GM23338 (cell line): ENCODE measurements around the gene SLU7. TPM values are rescaled to one million over a fixed set of nuclear protein-coding genes. Genes with fewer than 3 reads are reported as not detected.

Experiments used
- ATAC-seq: fragments of 200-7000 bp; cut with Tn5 transposase; 3 replicates; pipeline ENCODE4 v1.9.1; 2020
- DNase-seq: peaks from one replicate; pipeline ENCODE4 v3.0.0-alpha.2; 2015; ENCODE audit warnings: low spot score
- H2AFZ ChIP-seq: fragments of 200-600 bp; sonication (generic); 2 replicates; pipeline ENCODE4 v1.8.0; 2016; ENCODE audit warnings: antibody characterized with exemption, mild to moderate bottlenecking, moderate library complexity
- H3F3A ChIP-seq: fragments of 200-600 bp; sonication (generic); replicated peaks from 2 replicates; pipeline ENCODE4 v1.8.0; 2017; ENCODE audit warnings: antibody characterized with exemption, mixed run types, low read depth
- H3K27ac ChIP-seq: fragments of 200-600 bp; sonication (generic); 2 replicates; pipeline ENCODE4 v1.6.1; 2016; ENCODE audit warnings: low read depth
- H3K27me3 ChIP-seq: fragments of 200-600 bp; sonication (generic); 2 replicates; pipeline ENCODE4 v1.8.0; 2016; ENCODE audit warnings: mild to moderate bottlenecking, mixed run types, moderate library complexity; ENCODE audit not compliant: insufficient read depth
- H3K36me3 ChIP-seq: fragments of 200-600 bp; sonication (generic); 2 replicates; pipeline ENCODE4 v1.8.0; 2016; ENCODE audit warnings: mild to moderate bottlenecking; ENCODE audit not compliant: insufficient read depth
- H3K4me1 ChIP-seq: fragments of 200-600 bp; sonication (generic); 2 replicates; pipeline ENCODE4 v1.8.0; 2016; ENCODE audit warnings: mild to moderate bottlenecking, moderate library complexity; ENCODE audit not compliant: insufficient read depth
- H3K4me2 ChIP-seq: fragments of 200-600 bp; sonication (generic); 2 replicates; pipeline ENCODE4 v1.7.1; 2017; ENCODE audit warnings: mixed run types
- H3K4me3 ChIP-seq: fragments of 200-600 bp; sonication (generic); 2 replicates; pipeline ENCODE4 v1.6.1; 2016; ENCODE audit warnings: mixed run types
- H3K79me2 ChIP-seq: fragments of 200-600 bp; sonication (generic); replicated peaks from 2 replicates; pipeline ENCODE4 v1.8.0; 2017; ENCODE audit warnings: mild to moderate bottlenecking; ENCODE audit not compliant: insufficient read depth
- H3K9me2 ChIP-seq: fragments of 200-600 bp; sonication (generic); 2 replicates; pipeline ENCODE4 v1.8.0; 2017; ENCODE audit not compliant: insufficient read depth
- H4K20me1 ChIP-seq: fragments of 200-600 bp; sonication (generic); replicated peaks from 2 replicates; pipeline ENCODE4 v1.8.0; 2017; ENCODE audit warnings: mild to moderate bottlenecking; ENCODE audit not compliant: insufficient read depth
- H3K27ac Mint-ChIP-seq: 2 replicates; pipeline ENCODE4 v1.8.0; 2020; ENCODE audit warnings: inconsistent platforms, mild to moderate bottlenecking, moderate library complexity, mixed read lengths
- H3K27me3 Mint-ChIP-seq: 3 replicates; pipeline ENCODE4 v1.8.0; 2022; ENCODE audit warnings: low read depth, mild to moderate bottlenecking, moderate library complexity, mixed read lengths, inconsistent platforms; ENCODE audit not compliant: insufficient read depth, poor library complexity
- H3K36me3 Mint-ChIP-seq: 3 replicates; pipeline ENCODE4 v1.8.0; 2021; ENCODE audit warnings: low read depth, mild to moderate bottlenecking, inconsistent platforms, moderate library complexity, mixed read lengths
- H3K4me1 Mint-ChIP-seq: 3 replicates; pipeline ENCODE4 v1.8.0; 2020; ENCODE audit warnings: mild to moderate bottlenecking, inconsistent platforms, mixed read lengths
- H3K4me3 Mint-ChIP-seq: 3 replicates; pipeline ENCODE4 v1.8.0; 2021; ENCODE audit warnings: moderate library complexity, mild to moderate bottlenecking, inconsistent platforms, mixed read lengths
- H3K9me3 Mint-ChIP-seq: 3 replicates; pipeline ENCODE4 v1.8.0; 2020; ENCODE audit warnings: moderate library complexity, mild to moderate bottlenecking, inconsistent platforms, mixed read lengths
- CREB1 ChIP-seq: fragments of 250-450 bp; sonication (Bioruptor Pico); IDR thresholded peaks from 2 replicates; pipeline ENCODE4 v1.5.0; 2020; ENCODE audit warnings: low read depth, mild to moderate bottlenecking, moderate library complexity
- JUNB ChIP-seq: IDR thresholded peaks from one replicate; pipeline ENCODE4 v1.6.1; 2016; ENCODE audit warnings: antibody characterized with exemption; ENCODE audit not compliant: unreplicated experiment
- NANOG ChIP-seq: IDR thresholded peaks from 2 replicates; pipeline ENCODE4 v1.6.1; 2016; ENCODE audit warnings: antibody characterized with exemption, borderline replicate concordance
- ZNF114 ChIP-seq: fragments of 250-450 bp; sonication (Bioruptor Pico); IDR thresholded peaks from 2 replicates; pipeline ENCODE4 v1.5.0; 2020; ENCODE audit warnings: mild to moderate bottlenecking, moderate library complexity
- ZNF331 ChIP-seq: fragments of 250-450 bp; sonication (Bioruptor Pico); IDR thresholded peaks from 2 replicates; pipeline ENCODE4 v1.5.0; 2020; ENCODE audit warnings: low read depth, mild to moderate bottlenecking, moderate library complexity
- polyA plus RNA-seq: library from polyadenylated mRNA; unstranded; fragments of >200 nt; fragmentation: Nextera tagmentation; extraction: Ambion mirVana; gene quantifications from 2 replicates; pipeline ENCODE4 v1.2.1, GENCODE V29; 2016
- total RNA-seq: library from RNA; depleted of rRNA; stranded (reverse); fragments of >200 nt; shearing (Covaris generic); gene quantifications from 2 replicates; pipeline ENCODE4 v1.2.3, GENCODE V29; 2014
- TF ChIP-seq, protein P1 (sequence below): IDR thresholded peaks from one replicate; pipeline ENCODE4 v1.6.1; 2018; ENCODE audit warnings: antibody characterized with exemption; ENCODE audit not compliant: unreplicated experiment
- TF ChIP-seq, protein P2 (sequence below), 2 experiments: fragments of 200-600 bp in 1 of 2; sonication (generic) in 1 of 2; conservative IDR thresholded peaks; 2 replicates each; pipeline versions ENCODE4 v1.5.1 to v1.6.1; 2016 to 2017; ENCODE audit warnings: antibody characterized with exemption in 2 of 2, low read depth in 2 of 2, mild to moderate bottlenecking in 2 of 2, moderate library complexity in 1 of 2
- TF ChIP-seq, protein P3 (sequence below): IDR thresholded peaks from 2 replicates; pipeline ENCODE4 v1.6.1; 2016; ENCODE audit warnings: antibody characterized with exemption
- TF ChIP-seq, protein P4 (sequence below): fragments of 250-450 bp; sonication (Bioruptor Pico); IDR thresholded peaks from 2 replicates; pipeline ENCODE4 v1.5.0; 2020; ENCODE audit warnings: mild to moderate bottlenecking, moderate library complexity

Gene SLU7
- total and polyA plus RNA-seq, 2 experiments from 2014 or later: 27.0 to 47.5 TPM

DNA sequence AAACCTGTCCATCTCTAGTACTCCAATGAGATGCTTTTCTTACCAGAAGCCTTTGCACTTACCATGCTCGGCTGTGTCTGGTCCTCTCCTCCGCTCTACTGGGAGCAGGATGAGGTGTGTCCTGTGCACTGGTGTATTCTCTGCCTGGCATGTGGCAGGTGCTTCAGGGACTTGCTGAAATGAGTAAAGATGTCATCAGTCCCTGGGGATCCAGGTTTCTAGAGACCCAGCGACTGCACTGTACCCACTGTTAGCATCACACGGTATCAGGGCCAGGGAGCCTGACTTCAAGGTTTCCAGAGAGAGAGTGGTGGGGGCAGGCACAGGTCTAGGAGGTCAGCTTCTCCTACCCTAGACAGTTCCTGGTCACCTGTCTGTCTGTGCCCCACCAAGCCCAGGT, 13.3 kb upstream of the SLU7 start (continued):
- TF ChIP-seq, protein P1, sequence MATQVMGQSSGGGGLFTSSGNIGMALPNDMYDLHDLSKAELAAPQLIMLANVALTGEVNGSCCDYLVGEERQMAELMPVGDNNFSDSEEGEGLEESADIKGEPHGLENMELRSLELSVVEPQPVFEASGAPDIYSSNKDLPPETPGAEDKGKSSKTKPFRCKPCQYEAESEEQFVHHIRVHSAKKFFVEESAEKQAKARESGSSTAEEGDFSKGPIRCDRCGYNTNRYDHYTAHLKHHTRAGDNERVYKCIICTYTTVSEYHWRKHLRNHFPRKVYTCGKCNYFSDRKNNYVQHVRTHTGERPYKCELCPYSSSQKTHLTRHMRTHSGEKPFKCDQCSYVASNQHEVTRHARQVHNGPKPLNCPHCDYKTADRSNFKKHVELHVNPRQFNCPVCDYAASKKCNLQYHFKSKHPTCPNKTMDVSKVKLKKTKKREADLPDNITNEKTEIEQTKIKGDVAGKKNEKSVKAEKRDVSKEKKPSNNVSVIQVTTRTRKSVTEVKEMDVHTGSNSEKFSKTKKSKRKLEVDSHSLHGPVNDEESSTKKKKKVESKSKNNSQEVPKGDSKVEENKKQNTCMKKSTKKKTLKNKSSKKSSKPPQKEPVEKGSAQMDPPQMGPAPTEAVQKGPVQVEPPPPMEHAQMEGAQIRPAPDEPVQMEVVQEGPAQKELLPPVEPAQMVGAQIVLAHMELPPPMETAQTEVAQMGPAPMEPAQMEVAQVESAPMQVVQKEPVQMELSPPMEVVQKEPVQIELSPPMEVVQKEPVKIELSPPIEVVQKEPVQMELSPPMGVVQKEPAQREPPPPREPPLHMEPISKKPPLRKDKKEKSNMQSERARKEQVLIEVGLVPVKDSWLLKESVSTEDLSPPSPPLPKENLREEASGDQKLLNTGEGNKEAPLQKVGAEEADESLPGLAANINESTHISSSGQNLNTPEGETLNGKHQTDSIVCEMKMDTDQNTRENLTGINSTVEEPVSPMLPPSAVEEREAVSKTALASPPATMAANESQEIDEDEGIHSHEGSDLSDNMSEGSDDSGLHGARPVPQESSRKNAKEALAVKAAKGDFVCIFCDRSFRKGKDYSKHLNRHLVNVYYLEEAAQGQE: no peak
- TF ChIP-seq ZNF114 (CRISPR knock-in tag) (no peak), ZNF331 (CRISPR knock-in tag) (no peak), JUNB (no peak)
- TF ChIP-seq, protein P2, sequence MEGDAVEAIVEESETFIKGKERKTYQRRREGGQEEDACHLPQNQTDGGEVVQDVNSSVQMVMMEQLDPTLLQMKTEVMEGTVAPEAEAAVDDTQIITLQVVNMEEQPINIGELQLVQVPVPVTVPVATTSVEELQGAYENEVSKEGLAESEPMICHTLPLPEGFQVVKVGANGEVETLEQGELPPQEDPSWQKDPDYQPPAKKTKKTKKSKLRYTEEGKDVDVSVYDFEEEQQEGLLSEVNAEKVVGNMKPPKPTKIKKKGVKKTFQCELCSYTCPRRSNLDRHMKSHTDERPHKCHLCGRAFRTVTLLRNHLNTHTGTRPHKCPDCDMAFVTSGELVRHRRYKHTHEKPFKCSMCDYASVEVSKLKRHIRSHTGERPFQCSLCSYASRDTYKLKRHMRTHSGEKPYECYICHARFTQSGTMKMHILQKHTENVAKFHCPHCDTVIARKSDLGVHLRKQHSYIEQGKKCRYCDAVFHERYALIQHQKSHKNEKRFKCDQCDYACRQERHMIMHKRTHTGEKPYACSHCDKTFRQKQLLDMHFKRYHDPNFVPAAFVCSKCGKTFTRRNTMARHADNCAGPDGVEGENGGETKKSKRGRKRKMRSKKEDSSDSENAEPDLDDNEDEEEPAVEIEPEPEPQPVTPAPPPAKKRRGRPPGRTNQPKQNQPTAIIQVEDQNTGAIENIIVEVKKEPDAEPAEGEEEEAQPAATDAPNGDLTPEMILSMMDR (conservative IDR thresholded peaks at IDR 0.05; ENCODE audit: low read depth in 2 of 2): no peak

DNA sequence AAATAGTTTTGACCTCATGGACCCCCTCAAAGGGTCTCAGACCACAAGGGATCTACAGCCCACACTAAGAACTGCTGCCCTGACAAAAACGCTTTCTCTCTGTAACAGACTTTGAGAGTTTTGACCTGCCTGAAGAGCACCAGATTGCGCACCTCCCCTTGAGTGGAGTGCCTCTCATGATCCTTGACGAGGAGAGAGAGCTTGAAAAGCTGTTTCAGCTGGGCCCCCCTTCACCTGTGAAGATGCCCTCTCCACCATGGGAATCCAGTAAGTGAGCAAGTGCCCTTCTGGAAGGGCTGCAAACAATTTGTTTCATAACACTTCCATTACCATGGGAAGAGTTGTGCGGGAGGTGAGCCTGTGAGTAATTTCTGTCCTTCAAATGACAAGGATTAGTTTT, 8.7 kb upstream of the SLU7 start:
- H3F3A ChIP-seq: no peaks in the 10 kb centered on the region
- 0 out of 2 replicates have a peak, but pooled peaks cover 4% of the 10 kb centered on the region for H3K4me1 ChIP-seq
- H3K27me3 Mint-ChIP-seq: no peaks in the 10 kb centered on the region
- H3K36me3 ChIP-seq: peaks cover 51% of the 10 kb centered on the region
- H3K79me2 ChIP-seq: peaks cover 22% of the 10 kb centered on the region
- no peaks in the 10 kb centered on the region for H3K9me3 Mint-ChIP-seq
- H4K20me1 ChIP-seq: no peaks in the 10 kb centered on the region
- peaks cover 59% of the 10 kb centered on the region for H3K36me3 Mint-ChIP-seq
- no peak overlapping the region for H2AFZ ChIP-seq
- H3K4me1 Mint-ChIP-seq: peaks cover 15% of the 10 kb centered on the region
- DNase-seq: no peak
- TF ChIP-seq, protein P3, sequence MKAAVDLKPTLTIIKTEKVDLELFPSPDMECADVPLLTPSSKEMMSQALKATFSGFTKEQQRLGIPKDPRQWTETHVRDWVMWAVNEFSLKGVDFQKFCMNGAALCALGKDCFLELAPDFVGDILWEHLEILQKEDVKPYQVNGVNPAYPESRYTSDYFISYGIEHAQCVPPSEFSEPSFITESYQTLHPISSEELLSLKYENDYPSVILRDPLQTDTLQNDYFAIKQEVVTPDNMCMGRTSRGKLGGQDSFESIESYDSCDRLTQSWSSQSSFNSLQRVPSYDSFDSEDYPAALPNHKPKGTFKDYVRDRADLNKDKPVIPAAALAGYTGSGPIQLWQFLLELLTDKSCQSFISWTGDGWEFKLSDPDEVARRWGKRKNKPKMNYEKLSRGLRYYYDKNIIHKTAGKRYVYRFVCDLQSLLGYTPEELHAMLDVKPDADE: no peak
- TF ChIP-seq, protein P4, sequence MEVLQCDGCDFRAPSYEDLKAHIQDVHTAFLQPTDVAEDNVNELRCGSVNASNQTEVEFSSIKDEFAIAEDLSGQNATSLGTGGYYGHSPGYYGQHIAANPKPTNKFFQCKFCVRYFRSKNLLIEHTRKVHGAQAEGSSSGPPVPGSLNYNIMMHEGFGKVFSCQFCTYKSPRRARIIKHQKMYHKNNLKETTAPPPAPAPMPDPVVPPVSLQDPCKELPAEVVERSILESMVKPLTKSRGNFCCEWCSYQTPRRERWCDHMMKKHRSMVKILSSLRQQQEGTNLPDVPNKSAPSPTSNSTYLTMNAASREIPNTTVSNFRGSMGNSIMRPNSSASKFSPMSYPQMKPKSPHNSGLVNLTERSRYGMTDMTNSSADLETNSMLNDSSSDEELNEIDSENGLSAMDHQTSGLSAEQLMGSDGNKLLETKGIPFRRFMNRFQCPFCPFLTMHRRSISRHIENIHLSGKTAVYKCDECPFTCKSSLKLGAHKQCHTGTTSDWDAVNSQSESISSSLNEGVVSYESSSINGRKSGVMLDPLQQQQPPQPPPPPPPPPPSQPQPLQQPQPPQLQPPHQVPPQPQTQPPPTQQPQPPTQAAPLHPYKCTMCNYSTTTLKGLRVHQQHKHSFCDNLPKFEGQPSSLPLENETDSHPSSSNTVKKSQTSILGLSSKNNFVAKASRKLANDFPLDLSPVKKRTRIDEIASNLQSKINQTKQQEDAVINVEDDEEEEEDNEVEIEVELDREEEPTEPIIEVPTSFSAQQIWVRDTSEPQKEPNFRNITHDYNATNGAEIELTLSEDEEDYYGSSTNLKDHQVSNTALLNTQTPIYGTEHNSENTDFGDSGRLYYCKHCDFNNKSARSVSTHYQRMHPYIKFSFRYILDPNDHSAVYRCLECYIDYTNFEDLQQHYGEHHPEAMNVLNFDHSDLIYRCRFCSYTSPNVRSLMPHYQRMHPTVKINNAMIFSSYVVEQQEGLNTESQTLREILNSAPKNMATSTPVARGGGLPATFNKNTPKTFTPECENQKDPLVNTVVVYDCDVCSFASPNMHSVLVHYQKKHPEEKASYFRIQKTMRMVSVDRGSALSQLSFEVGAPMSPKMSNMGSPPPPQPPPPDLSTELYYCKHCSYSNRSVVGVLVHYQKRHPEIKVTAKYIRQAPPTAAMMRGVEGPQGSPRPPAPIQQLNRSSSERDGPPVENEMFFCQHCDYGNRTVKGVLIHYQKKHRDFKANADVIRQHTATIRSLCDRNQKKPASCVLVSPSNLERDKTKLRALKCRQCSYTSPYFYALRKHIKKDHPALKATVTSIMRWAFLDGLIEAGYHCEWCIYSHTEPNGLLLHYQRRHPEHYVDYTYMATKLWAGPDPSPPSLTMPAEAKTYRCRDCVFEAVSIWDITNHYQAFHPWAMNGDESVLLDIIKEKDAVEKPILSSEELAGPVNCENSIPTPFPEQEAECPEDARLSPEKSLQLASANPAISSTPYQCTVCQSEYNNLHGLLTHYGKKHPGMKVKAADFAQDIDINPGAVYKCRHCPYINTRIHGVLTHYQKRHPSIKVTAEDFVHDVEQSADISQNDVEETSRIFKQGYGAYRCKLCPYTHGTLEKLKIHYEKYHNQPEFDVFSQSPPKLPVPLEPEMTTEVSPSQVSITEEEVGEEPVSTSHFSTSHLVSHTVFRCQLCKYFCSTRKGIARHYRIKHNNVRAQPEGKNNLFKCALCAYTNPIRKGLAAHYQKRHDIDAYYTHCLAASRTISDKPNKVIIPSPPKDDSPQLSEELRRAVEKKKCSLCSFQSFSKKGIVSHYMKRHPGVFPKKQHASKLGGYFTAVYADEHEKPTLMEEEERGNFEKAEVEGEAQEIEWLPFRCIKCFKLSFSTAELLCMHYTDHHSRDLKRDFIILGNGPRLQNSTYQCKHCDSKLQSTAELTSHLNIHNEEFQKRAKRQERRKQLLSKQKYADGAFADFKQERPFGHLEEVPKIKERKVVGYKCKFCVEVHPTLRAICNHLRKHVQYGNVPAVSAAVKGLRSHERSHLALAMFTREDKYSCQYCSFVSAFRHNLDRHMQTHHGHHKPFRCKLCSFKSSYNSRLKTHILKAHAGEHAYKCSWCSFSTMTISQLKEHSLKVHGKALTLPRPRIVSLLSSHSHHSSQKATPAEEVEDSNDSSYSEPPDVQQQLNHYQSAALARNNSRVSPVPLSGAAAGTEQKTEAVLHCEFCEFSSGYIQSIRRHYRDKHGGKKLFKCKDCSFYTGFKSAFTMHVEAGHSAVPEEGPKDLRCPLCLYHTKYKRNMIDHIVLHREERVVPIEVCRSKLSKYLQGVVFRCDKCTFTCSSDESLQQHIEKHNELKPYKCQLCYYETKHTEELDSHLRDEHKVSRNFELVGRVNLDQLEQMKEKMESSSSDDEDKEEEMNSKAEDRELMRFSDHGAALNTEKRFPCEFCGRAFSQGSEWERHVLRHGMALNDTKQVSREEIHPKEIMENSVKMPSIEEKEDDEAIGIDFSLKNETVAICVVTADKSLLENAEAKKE: no peak
- TF ChIP-seq ZNF331 (CRISPR knock-in tag): no peak
- no peak for TF ChIP-seq NANOG
- no peak for TF ChIP-seq CREB1
- H3K27me3 ChIP-seq: no peaks in the 10 kb centered on the region
- ATAC-seq: no peak
- H3K27ac Mint-ChIP-seq: no peak overlapping the region
- no peak overlapping the region for H3K4me3 Mint-ChIP-seq
- no peak overlapping the region for H3K4me3 ChIP-seq
- no peaks in the 10 kb centered on the region for H3K9me2 ChIP-seq
- H3K4me2 ChIP-seq: no peak overlapping the region
- H3K27ac ChIP-seq: no peak overlapping the region
